Measurements from ENCODE around the gene EYA2.

Gene EYA2

GRCh38 chr20:46973766-46974165 lies 79.1 kb downstream of the EYA2 start:
- TF ChIP-seq EZH2 (IDR thresholded peaks at IDR 0.05), result no peak
- no peak for TF ChIP-seq FOXP2 (optimal IDR thresholded peaks at IDR 0.05; ENCODE audit: control extremely low read depth, extremely low read length, insufficient read depth)
- TF ChIP-seq POLR2AphosphoS5 (IDR thresholded peaks at IDR 0.05; ENCODE audit: borderline replicate concordance, low read depth, low read length), result no peak
- no peak overlapping the region for H3K9ac ChIP-seq (ENCODE audit: insufficient read length)
- no peak overlapping the region for H3K4me3 ChIP-seq
- H3K36me3 ChIP-seq (ENCODE audit: insufficient read depth, low read length), result no peaks in the 10 kb centered on the region
- H3K27ac ChIP-seq, result no peak overlapping the region
- DNase-seq (ENCODE audit: low read depth, low spot score), result no peak
- no peaks in the 10 kb centered on the region for H3K9me3 ChIP-seq (ENCODE audit: low read depth, low read length)

DNA sequence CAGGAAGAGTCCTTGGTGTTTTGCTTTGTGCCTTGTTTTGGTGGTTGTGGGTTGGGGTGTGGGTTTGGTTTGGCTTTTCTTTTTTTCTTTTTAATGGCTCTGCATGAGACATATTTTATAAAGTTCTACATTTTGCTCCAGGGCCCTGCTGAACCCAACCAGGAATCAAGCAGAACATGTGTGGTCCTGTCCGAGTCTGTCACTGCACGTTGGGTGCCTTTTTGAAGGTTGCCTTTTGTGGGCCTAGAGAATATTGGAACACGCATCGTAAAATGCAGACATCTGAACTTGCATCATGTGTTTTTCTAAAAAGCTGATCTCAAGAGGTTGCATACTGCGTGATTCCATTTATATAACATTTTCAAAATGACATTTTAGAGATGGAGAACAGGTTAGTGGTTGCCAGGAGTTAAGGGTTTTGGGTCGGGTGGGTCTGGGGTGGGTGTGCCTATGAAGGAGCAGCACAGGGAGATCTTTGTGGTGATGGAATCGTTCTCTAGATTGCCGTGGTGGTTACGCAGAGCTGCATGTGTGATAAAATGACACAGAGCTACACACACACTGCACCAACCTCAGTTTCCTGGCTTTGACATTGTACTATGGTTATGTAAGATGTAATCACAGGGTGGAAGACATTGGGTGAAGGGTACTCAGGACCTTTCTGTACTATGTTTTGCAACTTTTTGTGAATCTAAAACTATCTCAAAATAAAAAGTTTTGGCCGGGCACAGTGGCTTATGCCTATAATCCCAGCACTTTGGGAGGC lies 80.2 kb downstream of the EYA2 start:
- TF ChIP-seq POLR2AphosphoS5 (IDR thresholded peaks at IDR 0.05; ENCODE audit: borderline replicate concordance, low read depth, low read length), result no peak
- TF ChIP-seq EZH2 (IDR thresholded peaks at IDR 0.05), result no peak
- no peak for TF ChIP-seq FOXP2 (optimal IDR thresholded peaks at IDR 0.05; ENCODE audit: control extremely low read depth, extremely low read length, insufficient read depth)
- H3K4me3 ChIP-seq, result no peak overlapping the region
- H3K27ac ChIP-seq, result no peak overlapping the region
- H3K9me3 ChIP-seq (ENCODE audit: low read depth, low read length), result no peaks in the 10 kb centered on the region
- H3K9ac ChIP-seq (ENCODE audit: insufficient read length), result no peak overlapping the region
- H3K36me3 ChIP-seq (ENCODE audit: insufficient read depth, low read length), result no peaks in the 10 kb centered on the region
- no peak for DNase-seq (ENCODE audit: low read depth, low spot score)

DNA sequence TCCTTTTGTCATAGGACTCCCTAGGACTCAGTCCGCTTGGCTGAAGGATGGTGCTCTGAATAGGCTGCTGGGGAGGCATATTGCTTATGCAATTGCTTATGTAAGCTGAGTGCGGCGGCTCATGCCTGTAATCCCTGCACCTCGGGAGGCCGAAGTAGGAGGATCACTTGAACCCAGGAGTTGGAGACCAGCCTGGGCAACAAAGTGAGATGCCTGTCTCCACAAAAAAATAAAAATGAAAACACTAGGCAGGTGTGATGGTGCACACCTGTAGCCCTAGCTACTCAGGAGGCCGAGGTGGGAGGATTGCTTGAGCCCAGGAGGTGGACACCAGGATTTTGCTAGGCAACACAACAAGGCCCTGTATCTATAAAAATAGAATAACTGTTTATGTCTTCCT lies 81.3 kb downstream of the EYA2 start:
- DNase-seq (ENCODE audit: low read depth, low spot score), result no peak
- Histone ChIP-seq H3K9me3 (ENCODE audit: low read depth, low read length) (no peaks in the 10 kb centered on the region), H3K4me3 (no peak overlapping the region), H3K36me3 (ENCODE audit: insufficient read depth, low read length) (no peaks in the 10 kb centered on the region), H3K9ac (ENCODE audit: insufficient read length) (no peak overlapping the region), H3K27ac (no peak overlapping the region)
- TF ChIP-seq POLR2AphosphoS5 (IDR thresholded peaks at IDR 0.05; ENCODE audit: borderline replicate concordance, low read depth, low read length) (no peak), EZH2 (IDR thresholded peaks at IDR 0.05) (no peak)

DNA sequence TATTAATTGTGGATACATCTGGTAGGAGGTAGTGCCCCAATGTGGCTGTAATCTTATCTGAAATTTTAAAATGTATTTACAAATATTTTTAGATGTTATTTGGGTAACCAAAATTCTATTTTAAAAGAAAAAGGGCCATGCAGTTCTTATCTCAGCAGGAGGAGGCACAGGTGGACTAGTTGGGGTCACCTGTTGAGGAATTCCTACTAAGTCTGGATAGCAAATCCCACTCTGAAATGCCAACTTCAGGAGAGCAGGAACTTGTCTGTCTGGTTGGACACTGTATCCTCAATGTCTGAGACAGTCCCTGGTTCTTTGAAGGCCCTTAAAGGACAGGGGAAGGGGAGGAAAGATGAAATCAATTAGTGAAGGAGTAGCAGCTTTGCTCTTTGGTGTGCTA lies 82.6 kb downstream of the EYA2 start:
- Histone ChIP-seq H3K36me3 (ENCODE audit: insufficient read depth, low read length) (no peaks in the 10 kb centered on the region), H3K9me3 (ENCODE audit: low read depth, low read length) (no peaks in the 10 kb centered on the region), H3K4me3 (no peak overlapping the region), H3K27ac (no peak overlapping the region), H3K9ac (ENCODE audit: insufficient read length) (no peak overlapping the region)
- TF ChIP-seq EZH2 (IDR thresholded peaks at IDR 0.05) (no peak), FOXP2 (optimal IDR thresholded peaks at IDR 0.05; ENCODE audit: control extremely low read depth, extremely low read length, insufficient read depth) (no peak), POLR2AphosphoS5 (IDR thresholded peaks at IDR 0.05; ENCODE audit: borderline replicate concordance, low read depth, low read length) (no peak)
- no peak for DNase-seq (ENCODE audit: low read depth, low spot score)

DNA sequence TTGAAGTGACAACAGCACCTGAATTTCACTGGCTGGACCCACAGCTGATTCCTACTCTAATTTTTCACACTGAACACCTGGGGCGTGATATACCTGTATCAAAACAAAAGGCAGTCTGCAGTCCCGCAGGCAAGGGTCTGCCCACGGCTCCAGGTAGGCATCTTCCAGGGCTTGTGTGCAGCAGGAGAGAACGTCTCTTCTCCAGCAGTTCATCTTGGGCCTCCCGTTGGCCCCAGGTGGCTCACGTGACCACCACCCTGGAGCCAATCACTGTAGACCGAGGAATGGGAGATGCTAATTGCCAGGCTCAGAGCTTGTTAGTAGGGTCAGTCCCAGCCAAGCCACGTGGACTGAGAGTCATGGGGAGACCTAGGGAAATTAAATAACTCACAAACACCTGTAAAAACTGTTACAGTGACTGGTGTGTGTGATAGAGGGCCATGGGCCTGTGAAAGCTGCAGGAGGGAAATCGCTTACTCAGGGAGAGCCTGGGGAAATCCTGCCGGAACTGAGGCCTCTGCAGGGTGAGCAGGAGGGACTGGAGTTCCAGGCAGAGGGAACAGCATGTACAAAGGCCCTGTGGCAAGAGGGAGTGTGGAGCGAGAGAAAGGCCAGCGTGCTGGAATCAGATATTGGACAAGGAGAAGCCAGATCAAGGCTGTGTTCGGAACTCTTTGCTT lies 83.4 kb downstream of the EYA2 start:
- H3K9ac ChIP-seq (ENCODE audit: insufficient read length), result no peak overlapping the region
- no peak overlapping the region for H3K27ac ChIP-seq
- no peak for DNase-seq (ENCODE audit: low read depth, low spot score)
- H3K4me3 ChIP-seq, result no peak overlapping the region
- TF ChIP-seq FOXP2 (optimal IDR thresholded peaks at IDR 0.05; ENCODE audit: control extremely low read depth, extremely low read length, insufficient read depth) (no peak), EZH2 (IDR thresholded peaks at IDR 0.05) (no peak), POLR2AphosphoS5 (IDR thresholded peaks at IDR 0.05; ENCODE audit: borderline replicate concordance, low read depth, low read length) (no peak)
- H3K36me3 ChIP-seq (ENCODE audit: insufficient read depth, low read length), result no peaks in the 10 kb centered on the region
- H3K9me3 ChIP-seq (ENCODE audit: low read depth, low read length), result no peaks in the 10 kb centered on the region

- H3K4me3 ChIP-seq, result no peak overlapping the region
- no peak overlapping the region for H3K27ac ChIP-seq
- no peaks in the 10 kb centered on the region for H3K9me3 ChIP-seq (ENCODE audit: low read depth, low read length)
- H3K9ac ChIP-seq (ENCODE audit: insufficient read length), result no peak overlapping the region
- H3K36me3 ChIP-seq (ENCODE audit: insufficient read depth, low read length), result no peaks in the 10 kb centered on the region
- TF ChIP-seq POLR2AphosphoS5 (IDR thresholded peaks at IDR 0.05; ENCODE audit: borderline replicate concordance, low read depth, low read length), result no peak
- TF ChIP-seq EZH2 (IDR thresholded peaks at IDR 0.05), result no peak
- TF ChIP-seq FOXP2 (optimal IDR thresholded peaks at IDR 0.05; ENCODE audit: control extremely low read depth, extremely low read length, insufficient read depth), result no peak
- no peak for DNase-seq (ENCODE audit: low read depth, low spot score)
These were observed 84.4 kb downstream of the EYA2 start for GRCh38 chr20:46978951-46979491.

- no peak overlapping the region for H3K4me3 ChIP-seq
- no peak overlapping the region for H3K9ac ChIP-seq (ENCODE audit: insufficient read length)
- H3K9me3 ChIP-seq (ENCODE audit: low read depth, low read length), result no peaks in the 10 kb centered on the region
- no peak for DNase-seq (ENCODE audit: low read depth, low spot score)
- no peak overlapping the region for H3K27ac ChIP-seq
- TF ChIP-seq EZH2 (IDR thresholded peaks at IDR 0.05) (no peak), POLR2AphosphoS5 (IDR thresholded peaks at IDR 0.05; ENCODE audit: borderline replicate concordance, low read depth, low read length) (no peak), FOXP2 (optimal IDR thresholded peaks at IDR 0.05; ENCODE audit: control extremely low read depth, extremely low read length, insufficient read depth) (no peak)
- H3K36me3 ChIP-seq (ENCODE audit: insufficient read depth, low read length), result no peaks in the 10 kb centered on the region
These were observed 85.1 kb downstream of the EYA2 start for GRCh38 chr20:46979603-46980241.

GRCh38 chr20:46981184-46981583 lies 86.5 kb downstream of the EYA2 start:
- no peak for DNase-seq (ENCODE audit: low read depth, low spot score)
- no peaks in the 10 kb centered on the region for H3K9me3 ChIP-seq (ENCODE audit: low read depth, low read length)

More at GRCh38 chr20:46981184-46981583, 86.5 kb downstream of the EYA2 start:
- Histone ChIP-seq H3K27ac (no peak overlapping the region), H3K9ac (ENCODE audit: insufficient read length) (no peak overlapping the region), H3K36me3 (ENCODE audit: insufficient read depth, low read length) (no peaks in the 10 kb centered on the region), H3K4me3 (no peak overlapping the region)
- TF ChIP-seq EZH2 (IDR thresholded peaks at IDR 0.05), result no peak
- no peak for TF ChIP-seq POLR2AphosphoS5 (IDR thresholded peaks at IDR 0.05; ENCODE audit: borderline replicate concordance, low read depth, low read length)

Data from SK-N-MC (cell line).